Activated CD8-positive, alpha-beta T cell treated with anti-CD3 and anti-CD28 coated beads for 36 hours (primary cell): ENCODE measurements around the gene GNGT2. TPM values are rescaled to one million over a fixed set of nuclear protein-coding genes. Genes with fewer than 3 reads are reported as not detected.

Experiments
- ATAC-seq: fragments of 200-7000 bp; cut with Tn5 transposase; one replicate; pipeline ENCODE4 v1.10.0; 2021; ENCODE audit warnings: mild to moderate bottlenecking, moderate library complexity
- CTCF ChIA-PET: fragments of 350-600 bp; sonication (Branson Sonifier 250); formaldehyde crosslinking; loops from one replicate; lab custom pipeline; 2021; ENCODE audit warnings: antibody characterized with exemption; lab: Charles Lee
- POLR2A ChIA-PET: fragments of 350-600 bp; sonication (Branson Sonifier 250); formaldehyde crosslinking; loops from one replicate; lab custom pipeline; 2021; ENCODE audit warnings: antibody characterized with exemption; lab: Charles Lee
- DNase-seq: peaks from one replicate; pipeline ENCODE4 v3.0.0-alpha.2; 2020
- H3K27ac Mint-ChIP-seq: one replicate; pipeline ENCODE4 v1.8.0; 2021; ENCODE audit warnings: mild to moderate bottlenecking, mixed read lengths
- H3K27me3 Mint-ChIP-seq: one replicate; pipeline ENCODE4 v1.8.0; 2021; ENCODE audit warnings: mixed read lengths
- H3K36me3 Mint-ChIP-seq: one replicate; pipeline ENCODE4 v1.8.0; 2021; ENCODE audit warnings: low read depth, mixed read lengths
- H3K4me1 Mint-ChIP-seq: one replicate; pipeline ENCODE4 v1.8.0; 2021; ENCODE audit warnings: low read depth, mixed read lengths
- H3K4me3 Mint-ChIP-seq: one replicate; pipeline ENCODE4 v1.8.0; 2021; ENCODE audit warnings: mild to moderate bottlenecking, moderate library complexity, mixed read lengths
- H3K9me3 Mint-ChIP-seq: one replicate; pipeline ENCODE4 v1.8.0; 2021; ENCODE audit warnings: mixed read lengths
- intact Hi-C: fragments of 100-400 bp; cut with micrococcal nuclease; formaldehyde crosslinking; loops from one replicate; pipeline ENCODE4 v1.10.0; 2022
- total RNA-seq, 2 experiments: library from RNA; stranded (reverse); gene quantifications; one replicate each; pipeline ENCODE4 v1.2.3, GENCODE V29; 2021
- TF ChIP-seq, protein P1 (sequence below): fragments of 200-600 bp; IDR thresholded peaks from one replicate; pipeline ENCODE4 v1.8.0; 2022; ENCODE audit warnings: antibody characterized with exemption, mild to moderate bottlenecking

GNGT2 gene
- total RNA-seq, 2 experiments from 2014 or later, result 21.7 to 23.9 TPM

DNA sequence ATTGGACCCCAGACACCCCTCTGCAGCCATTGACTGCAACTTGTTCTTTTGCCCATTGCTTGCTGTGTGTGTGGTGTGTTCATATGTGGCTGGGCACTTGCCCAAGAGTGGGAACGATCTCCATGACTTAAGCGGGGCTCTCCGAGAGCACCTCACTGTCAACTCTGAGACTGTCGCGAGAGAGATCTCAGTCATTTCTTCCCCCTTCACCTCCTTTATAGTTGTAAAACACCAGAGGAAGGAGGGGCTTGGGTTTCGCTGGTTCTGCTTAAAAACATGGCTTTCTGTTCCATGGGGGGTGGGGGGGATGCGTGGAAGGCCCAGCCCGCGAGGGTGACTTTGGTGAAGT, 12.8 kb upstream of the GNGT2 start:
- TF ChIP-seq, protein P1, sequence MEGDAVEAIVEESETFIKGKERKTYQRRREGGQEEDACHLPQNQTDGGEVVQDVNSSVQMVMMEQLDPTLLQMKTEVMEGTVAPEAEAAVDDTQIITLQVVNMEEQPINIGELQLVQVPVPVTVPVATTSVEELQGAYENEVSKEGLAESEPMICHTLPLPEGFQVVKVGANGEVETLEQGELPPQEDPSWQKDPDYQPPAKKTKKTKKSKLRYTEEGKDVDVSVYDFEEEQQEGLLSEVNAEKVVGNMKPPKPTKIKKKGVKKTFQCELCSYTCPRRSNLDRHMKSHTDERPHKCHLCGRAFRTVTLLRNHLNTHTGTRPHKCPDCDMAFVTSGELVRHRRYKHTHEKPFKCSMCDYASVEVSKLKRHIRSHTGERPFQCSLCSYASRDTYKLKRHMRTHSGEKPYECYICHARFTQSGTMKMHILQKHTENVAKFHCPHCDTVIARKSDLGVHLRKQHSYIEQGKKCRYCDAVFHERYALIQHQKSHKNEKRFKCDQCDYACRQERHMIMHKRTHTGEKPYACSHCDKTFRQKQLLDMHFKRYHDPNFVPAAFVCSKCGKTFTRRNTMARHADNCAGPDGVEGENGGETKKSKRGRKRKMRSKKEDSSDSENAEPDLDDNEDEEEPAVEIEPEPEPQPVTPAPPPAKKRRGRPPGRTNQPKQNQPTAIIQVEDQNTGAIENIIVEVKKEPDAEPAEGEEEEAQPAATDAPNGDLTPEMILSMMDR, result no peak
- ATAC-seq (no peak), DNase-seq (no peak)
- Mint-ChIP-seq H3K36me3 (peaks cover 40% of the 10 kb centered on the region), H3K27ac (peak overlapping the region; percentile 10), H3K27me3 (peaks cover 5% of the 10 kb centered on the region), H3K4me3 (peak overlapping the region; percentile 56), H3K9me3 (no peaks in the 10 kb centered on the region), H3K4me1 (peaks cover 50% of the 10 kb centered on the region)
- intact Hi-C loops, result no loop called here
- ChIA-PET CTCF (interaction anchor here (1.0 to 1.7 kb wide), 6 partner anchors 10 to 68 kb away, joined by 3 to 24 read pairs (median 10); partner anchors contain the start of genes ABI3 and GNGT2), POLR2A (interaction anchor here (1.2 to 5.9 kb wide), 5 partner anchors 8 to 42 kb away, joined by 3 to 30 read pairs (median 19); partner anchors contain the start of genes ABI3 and GNGT2)

- ATAC-seq, result no peak
- Mint-ChIP-seq H3K4me1 (peaks cover 74% of the 10 kb centered on the region), H3K27me3 (peaks cover 3% of the 10 kb centered on the region), H3K27ac (peak overlapping the region; percentile 97), H3K4me3 (no peak overlapping the region), H3K36me3 (peaks cover 63% of the 10 kb centered on the region), H3K9me3 (no peaks in the 10 kb centered on the region)
- TF ChIP-seq, protein P1, result peak; percentile 19
- ChIA-PET POLR2A (interaction anchor here (1.0 to 3.1 kb wide), 4 partner anchors 10 to 28 kb away, joined by 3 to 21 read pairs (median 12); partner anchors contain the start of genes ABI3 and GNGT2), CTCF (interaction anchor here (1.0 kb wide), 1 partner anchor 30 kb away, joined by 3 read pairs; no protein-coding TSS in a partner anchor)
- no peak for DNase-seq
- intact Hi-C loops, result loop anchor here (2.0 kb wide), 1 partner anchor 31 kb away; no protein-coding TSS in a partner anchor
Measured at GRCh38 chr17:49219987-49220386, 9.6 kb upstream of the GNGT2 start.

DNA sequence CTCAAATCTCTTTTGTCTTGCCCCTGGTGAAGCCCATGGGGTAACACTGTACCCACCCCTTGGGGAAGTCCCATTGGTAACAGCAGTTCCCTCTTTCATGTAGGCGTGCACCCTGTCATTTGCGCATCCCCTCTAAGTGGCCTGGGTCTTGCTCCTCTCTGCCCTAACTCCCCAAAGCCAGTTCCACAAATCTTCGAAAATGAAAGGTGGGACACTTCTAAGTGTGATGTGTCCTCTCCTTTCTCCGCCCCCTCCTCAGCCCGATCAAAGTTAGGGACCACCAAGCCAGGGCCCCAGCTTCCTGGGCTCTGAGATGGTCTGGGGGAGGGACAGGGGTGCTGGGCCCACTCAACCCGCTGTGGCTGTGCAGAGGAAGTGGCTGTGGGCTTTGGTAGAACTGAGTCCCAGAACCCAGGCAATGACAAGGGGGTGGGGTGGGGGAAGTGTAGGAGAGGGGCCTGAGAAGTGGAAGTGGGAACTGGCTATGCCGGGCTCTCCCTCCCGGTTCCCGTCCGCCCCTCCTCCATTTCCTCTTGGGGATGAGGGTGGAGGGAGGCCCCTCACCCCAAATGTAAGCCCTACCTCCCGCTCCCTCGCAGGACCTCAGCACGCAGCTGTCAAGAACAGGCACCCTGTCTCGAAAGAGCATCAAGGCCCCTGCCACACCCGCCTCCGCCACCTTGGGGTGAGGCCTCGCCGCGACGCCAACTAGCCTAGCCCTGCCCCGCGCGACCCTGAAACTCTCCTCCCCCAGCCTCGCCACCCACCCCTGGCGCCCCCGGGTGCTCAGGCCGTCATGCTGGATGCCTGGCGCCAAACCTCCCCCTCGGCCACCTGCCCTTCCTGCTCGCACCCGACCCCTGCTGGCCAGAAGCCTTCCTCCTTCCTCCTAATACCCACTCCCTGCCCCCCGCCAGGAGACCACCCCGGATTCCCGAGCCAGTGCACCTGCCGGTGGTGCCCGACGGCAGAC, 8.9 kb upstream of the GNGT2 start:
- ATAC-seq, result peak; percentile 64
- Mint-ChIP-seq H3K4me1 (peaks cover 76% of the 10 kb centered on the region), H3K9me3 (no peaks in the 10 kb centered on the region), H3K27me3 (no peaks in the 10 kb centered on the region), H3K4me3 (peak overlapping the region; percentile 65), H3K27ac (peak overlapping the region; percentile 97), H3K36me3 (peaks cover 67% of the 10 kb centered on the region)
- DNase-seq, result peak; percentile 83
- CTCF ChIA-PET, result interaction anchor here (1.0 to 1.9 kb wide), 5 partner anchors 9 to 38 kb away, joined by 3 to 8 read pairs (median 5); no protein-coding TSS in a partner anchor
- TF ChIP-seq, protein P1, result peak; percentile 57
- POLR2A ChIA-PET, result interaction anchor here (0.8 to 3.1 kb wide), 8 partner anchors 9 to 33 kb away, joined by 3 to 21 read pairs (median 6); partner anchors contain the start of genes ABI3 and GNGT2
- intact Hi-C loops, result no loop called here

- no peaks in the 10 kb centered on the region for H3K27me3 Mint-ChIP-seq
- POLR2A ChIA-PET, result interaction anchor here (0.8 to 3.1 kb wide), 8 partner anchors 7 to 32 kb away, joined by 3 to 21 read pairs (median 8); partner anchors contain the start of genes ABI3 and GNGT2
- peak overlapping the region; percentile 97 for H3K27ac Mint-ChIP-seq
- peaks cover 76% of the 10 kb centered on the region for H3K4me1 Mint-ChIP-seq
- peaks cover 71% of the 10 kb centered on the region for H3K36me3 Mint-ChIP-seq
- CTCF ChIA-PET, result interaction anchor here (0.9 to 1.9 kb wide), 4 partner anchors 10 to 73 kb away, joined by 3 to 8 read pairs (median 5); no protein-coding TSS in a partner anchor
- ATAC-seq, result peak; percentile 61
- no peaks in the 10 kb centered on the region for H3K9me3 Mint-ChIP-seq
- peak overlapping the region; percentile 65 for H3K4me3 Mint-ChIP-seq
- peak; percentile 83 for DNase-seq
- intact Hi-C loops, result no loop called here
- TF ChIP-seq, protein P1, result no peak
Measured at GRCh38 chr17:49217651-49218413, 7.5 kb upstream of the GNGT2 start.
